GM10266 (cell line): ENCODE data around the gene SARS1.

ENCODE experiments used
- DNase-seq: peaks from one replicate; pipeline ENCODE4 v3.0.0; 2012; ENCODE audit errors: extremely low spot score
- TF ChIP-seq, protein P1 (sequence below): IDR thresholded peaks from 2 replicates; pipeline ENCODE4 v1.5.1; 2012; ENCODE audit warnings: mild to moderate bottlenecking, low read depth; ENCODE audit not compliant: control insufficient read depth, insufficient read depth; ENCODE audit errors: missing control alignments

The SARS1 gene

DNA sequence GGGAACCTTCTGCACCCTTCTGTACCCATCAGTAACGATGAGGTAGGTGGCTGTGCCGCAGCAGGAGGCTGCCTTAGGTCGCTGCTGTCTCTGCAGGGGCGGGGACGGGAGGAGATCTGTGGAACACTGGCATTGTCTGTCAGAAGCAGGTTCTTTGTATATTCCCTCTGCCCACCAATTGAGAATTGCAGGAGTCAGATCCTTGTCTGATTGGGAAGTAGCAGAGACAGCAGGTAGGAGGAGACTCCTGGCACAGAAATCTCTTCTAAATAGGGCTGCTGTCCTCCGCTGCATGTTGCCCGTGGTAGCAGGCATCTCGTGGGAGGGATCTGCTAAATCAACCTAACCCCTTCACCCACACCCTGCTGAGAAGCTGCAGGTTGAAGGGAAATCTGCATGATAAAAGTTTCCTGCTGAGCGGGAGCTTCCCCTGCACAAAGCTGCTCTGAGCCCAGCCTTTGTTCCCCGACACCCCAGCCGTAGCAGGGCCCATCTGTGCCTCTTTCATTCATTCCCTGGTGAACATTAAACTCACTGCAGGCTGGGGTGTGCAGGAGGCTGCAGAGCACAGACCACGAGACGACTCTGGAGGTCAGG, 15.9 kb downstream of the SARS1 start:
- DNase-seq: no peak
- TF ChIP-seq, protein P1, sequence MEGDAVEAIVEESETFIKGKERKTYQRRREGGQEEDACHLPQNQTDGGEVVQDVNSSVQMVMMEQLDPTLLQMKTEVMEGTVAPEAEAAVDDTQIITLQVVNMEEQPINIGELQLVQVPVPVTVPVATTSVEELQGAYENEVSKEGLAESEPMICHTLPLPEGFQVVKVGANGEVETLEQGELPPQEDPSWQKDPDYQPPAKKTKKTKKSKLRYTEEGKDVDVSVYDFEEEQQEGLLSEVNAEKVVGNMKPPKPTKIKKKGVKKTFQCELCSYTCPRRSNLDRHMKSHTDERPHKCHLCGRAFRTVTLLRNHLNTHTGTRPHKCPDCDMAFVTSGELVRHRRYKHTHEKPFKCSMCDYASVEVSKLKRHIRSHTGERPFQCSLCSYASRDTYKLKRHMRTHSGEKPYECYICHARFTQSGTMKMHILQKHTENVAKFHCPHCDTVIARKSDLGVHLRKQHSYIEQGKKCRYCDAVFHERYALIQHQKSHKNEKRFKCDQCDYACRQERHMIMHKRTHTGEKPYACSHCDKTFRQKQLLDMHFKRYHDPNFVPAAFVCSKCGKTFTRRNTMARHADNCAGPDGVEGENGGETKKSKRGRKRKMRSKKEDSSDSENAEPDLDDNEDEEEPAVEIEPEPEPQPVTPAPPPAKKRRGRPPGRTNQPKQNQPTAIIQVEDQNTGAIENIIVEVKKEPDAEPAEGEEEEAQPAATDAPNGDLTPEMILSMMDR: no peak

- no peak for DNase-seq
- TF ChIP-seq, protein P1: no peak
Observed at GRCh38 chr1:109231066-109231465, 17.3 kb downstream of the SARS1 start.

DNA sequence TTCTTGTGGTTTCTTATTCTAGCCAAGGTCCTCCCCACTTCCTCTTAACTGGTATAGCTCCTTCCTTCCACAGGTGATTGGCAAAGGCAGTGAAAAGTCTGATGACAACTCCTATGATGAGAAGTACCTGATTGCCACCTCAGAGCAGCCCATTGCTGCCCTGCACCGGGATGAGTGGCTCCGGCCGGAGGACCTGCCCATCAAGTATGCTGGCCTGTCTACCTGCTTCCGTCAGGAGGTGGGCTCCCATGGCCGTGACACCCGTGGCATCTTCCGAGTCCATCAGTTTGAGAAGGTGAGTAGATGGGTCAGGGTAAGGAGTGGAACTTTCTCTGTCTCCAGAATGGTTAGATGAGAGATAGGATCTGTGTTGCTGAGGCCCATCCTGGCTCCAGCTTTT, 21.4 kb downstream of the SARS1 start:
- DNase-seq: no peak
- TF ChIP-seq, protein P1: no peak

GRCh38 chr1:109237512-109237911, 23.8 kb downstream of the SARS1 start:
- TF ChIP-seq, protein P1: no peak
- DNase-seq: no peak

- TF ChIP-seq, protein P1: no peak
- no peak for DNase-seq
Observed at GRCh38 chr1:109238382-109238781, 24.7 kb downstream of the SARS1 start.

DNA sequence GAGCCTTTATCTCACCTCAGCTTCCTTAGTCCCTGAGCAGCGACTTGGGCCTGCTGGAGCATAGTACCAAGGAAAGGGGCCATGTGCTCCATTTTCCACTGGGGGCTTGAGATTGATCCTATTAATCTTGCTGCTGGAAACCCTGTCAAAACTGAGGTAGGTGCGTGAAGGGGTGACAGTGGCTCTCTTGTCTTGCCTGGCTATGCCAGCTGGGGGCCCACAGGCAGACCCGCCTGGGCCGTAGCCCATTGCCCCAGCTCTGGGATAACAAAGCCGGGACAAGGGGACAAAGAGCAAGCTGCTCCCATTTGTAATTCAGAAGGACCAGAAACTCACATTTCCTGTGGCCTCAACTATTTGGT, 25.3 kb downstream of the SARS1 start:
- DNase-seq: no peak
- TF ChIP-seq, protein P1: no peak

DNA sequence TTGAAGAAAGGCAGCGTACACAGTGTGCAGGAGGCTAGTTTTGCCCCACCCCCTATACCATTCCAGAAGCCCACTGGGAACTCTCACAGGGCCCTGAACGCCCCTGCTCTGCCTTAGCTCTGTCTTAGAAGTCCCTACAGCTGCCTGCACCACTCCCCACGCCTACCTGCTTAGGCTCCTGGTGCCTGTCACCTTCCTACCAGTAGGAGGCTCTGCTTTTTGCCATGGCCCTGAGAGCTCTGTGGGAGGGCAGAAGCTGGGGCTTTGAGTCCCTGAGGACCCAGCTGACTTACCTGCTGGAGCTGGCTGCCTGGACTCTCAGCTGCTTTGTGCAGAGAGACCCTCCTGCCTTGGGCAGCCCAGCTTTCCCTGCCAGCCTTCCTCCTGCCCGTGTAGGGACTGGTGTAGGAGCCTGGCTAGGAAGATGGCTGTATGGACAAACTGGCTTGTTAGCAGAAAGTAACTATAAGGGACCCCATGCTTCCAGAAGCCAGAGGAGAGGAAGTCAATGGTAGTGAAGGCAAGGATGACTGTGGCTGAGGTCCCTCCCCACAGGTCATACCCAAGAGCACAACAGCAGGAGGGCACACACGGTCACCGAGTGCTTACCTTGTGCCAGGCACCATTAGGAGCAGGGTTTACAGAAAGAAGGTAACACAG, 25.8 kb downstream of the SARS1 start:
- DNase-seq: peak; percentile 36
- TF ChIP-seq, protein P1: peak; percentile 48
